Measurements from ENCODE around the gene ASIC5.

DNA sequence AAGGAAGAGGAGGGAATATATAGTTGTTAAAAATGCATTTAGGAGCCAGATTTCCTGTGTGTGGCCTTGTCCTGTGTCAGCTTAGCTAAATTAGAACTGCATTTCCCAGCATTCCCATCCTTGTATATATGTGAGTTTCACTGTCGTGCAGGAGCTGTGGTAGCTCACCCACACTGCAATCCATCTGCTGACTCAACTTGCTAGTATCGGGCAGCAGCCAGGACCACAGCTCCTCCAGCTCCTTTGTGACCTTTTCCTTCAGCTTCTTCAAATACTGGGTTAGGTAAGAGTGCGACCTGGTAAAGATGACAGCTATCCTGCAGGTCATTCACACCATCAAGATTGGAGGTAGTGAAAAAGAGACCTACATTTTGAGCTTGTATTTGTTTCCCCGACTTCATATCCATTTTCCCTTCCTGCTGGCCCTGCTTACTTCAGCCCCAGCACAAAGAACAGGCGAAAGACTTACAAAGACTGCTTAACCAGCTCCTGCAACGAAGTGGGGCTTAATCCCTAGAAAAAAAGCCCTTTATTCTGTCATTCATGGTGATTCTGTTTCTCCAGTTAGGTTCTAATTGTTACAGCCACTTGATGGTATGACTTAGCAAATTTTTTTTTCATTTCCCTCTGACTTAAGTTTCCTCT lies 11.4 kb downstream of the ASIC5 start:
- TF ChIP-seq POLR2A (IDR thresholded peaks at IDR 0.05; ENCODE audit: extremely low read depth, insufficient read length) (no peak), MYC (IDR thresholded peaks at IDR 0.05; ENCODE audit: low read depth, low read length) (no peak)
- TF ChIP-seq, protein P1, sequence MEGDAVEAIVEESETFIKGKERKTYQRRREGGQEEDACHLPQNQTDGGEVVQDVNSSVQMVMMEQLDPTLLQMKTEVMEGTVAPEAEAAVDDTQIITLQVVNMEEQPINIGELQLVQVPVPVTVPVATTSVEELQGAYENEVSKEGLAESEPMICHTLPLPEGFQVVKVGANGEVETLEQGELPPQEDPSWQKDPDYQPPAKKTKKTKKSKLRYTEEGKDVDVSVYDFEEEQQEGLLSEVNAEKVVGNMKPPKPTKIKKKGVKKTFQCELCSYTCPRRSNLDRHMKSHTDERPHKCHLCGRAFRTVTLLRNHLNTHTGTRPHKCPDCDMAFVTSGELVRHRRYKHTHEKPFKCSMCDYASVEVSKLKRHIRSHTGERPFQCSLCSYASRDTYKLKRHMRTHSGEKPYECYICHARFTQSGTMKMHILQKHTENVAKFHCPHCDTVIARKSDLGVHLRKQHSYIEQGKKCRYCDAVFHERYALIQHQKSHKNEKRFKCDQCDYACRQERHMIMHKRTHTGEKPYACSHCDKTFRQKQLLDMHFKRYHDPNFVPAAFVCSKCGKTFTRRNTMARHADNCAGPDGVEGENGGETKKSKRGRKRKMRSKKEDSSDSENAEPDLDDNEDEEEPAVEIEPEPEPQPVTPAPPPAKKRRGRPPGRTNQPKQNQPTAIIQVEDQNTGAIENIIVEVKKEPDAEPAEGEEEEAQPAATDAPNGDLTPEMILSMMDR (IDR thresholded peaks at IDR 0.05; ENCODE audit: low read depth, low read length), result no peak
- TF ChIP-seq, protein P2, sequence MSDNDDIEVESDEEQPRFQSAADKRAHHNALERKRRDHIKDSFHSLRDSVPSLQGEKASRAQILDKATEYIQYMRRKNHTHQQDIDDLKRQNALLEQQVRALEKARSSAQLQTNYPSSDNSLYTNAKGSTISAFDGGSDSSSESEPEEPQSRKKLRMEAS (IDR thresholded peaks at IDR 0.05; ENCODE audit: low read depth, low read length), result no peak
